ENCODE data around the gene PTPRQ. TPM values are rescaled to one million over a fixed set of nuclear protein-coding genes. Genes with fewer than 3 reads are reported as not detected.

PTPRQ gene
- total and polyA plus RNA-seq, 2 experiments from 2014 or later: 0.11 to 0.18 TPM

- Histone ChIP-seq H3K4me3 (peak overlapping the region; percentile 37), H3K79me2 (ENCODE audit: insufficient read depth) (no peaks in the 10 kb centered on the region), H4K20me1 (ENCODE audit: insufficient read depth) (no peaks in the 10 kb centered on the region), H3K4me1 (ENCODE audit: insufficient read depth) (peaks cover 22% of the 10 kb centered on the region), H3K27ac (peak overlapping the region; percentile 92), H3K9me2 (ENCODE audit: insufficient read depth) (no peaks in the 10 kb centered on the region), H3K9me3 (ENCODE audit: low read depth) (no peaks in the 10 kb centered on the region), H2AFZ (peak overlapping the region; percentile 54; the same call in 1 of the 2 replicates), H3K9ac (peak overlapping the region; percentile 71), H3K4me2 (ENCODE audit: unreplicated experiment) (peak overlapping the region; percentile 82), H3K27me3 (replicated peaks; ENCODE audit: insufficient read depth) (no peaks in the 10 kb centered on the region), H3K36me3 (ENCODE audit: low read depth) (no peaks in the 10 kb centered on the region), H3F3A (ENCODE audit: insufficient read depth) (peaks cover 19% of the 10 kb centered on the region)
- TF ChIP-seq EZH2phosphoT487 (IDR thresholded peaks at IDR 0.05; ENCODE audit: insufficient read depth, low read depth) (0 out of 2 replicates have a peak, but pooled peaks have one; percentile 67), EZH2 (IDR thresholded peaks at IDR 0.05; ENCODE audit: insufficient read depth, poor library complexity, severe bottlenecking) (no peak)
- in situ Hi-C loops (cut with MboI): no loop called here
- WGBS, 2 experiments (ENCODE audit: low coverage in 1 of 2, low lambda C conversion rate in 2 of 2, missing lambda C conversion rate in 2 of 2): 0 to 14% methylated on average over 1 of the region's 1 CpG
- DNase-seq: peak; percentile 86
These were observed 65.9 kb downstream of the PTPRQ start for GRCh38 chr12:80509781-80510556.

- H2AFZ ChIP-seq: no peak overlapping the region
- H3K4me2 ChIP-seq (ENCODE audit: unreplicated experiment): no peak overlapping the region
- H3K9me3 ChIP-seq (ENCODE audit: low read depth): no peaks in the 10 kb centered on the region
- TF ChIP-seq EZH2 (IDR thresholded peaks at IDR 0.05; ENCODE audit: insufficient read depth, poor library complexity, severe bottlenecking) (no peak), EZH2phosphoT487 (IDR thresholded peaks at IDR 0.05; ENCODE audit: insufficient read depth, low read depth) (no peak)
- H3K9me2 ChIP-seq (ENCODE audit: insufficient read depth): no peaks in the 10 kb centered on the region
- H3K36me3 ChIP-seq (ENCODE audit: low read depth): no peaks in the 10 kb centered on the region
- in situ Hi-C loops (cut with MboI): no loop called here
- H3K9ac ChIP-seq: no peak overlapping the region
- H4K20me1 ChIP-seq (ENCODE audit: insufficient read depth): no peaks in the 10 kb centered on the region
- DNase-seq: no peak
- H3K27me3 ChIP-seq (replicated peaks; ENCODE audit: insufficient read depth): no peaks in the 10 kb centered on the region
- no peak overlapping the region for H3K27ac ChIP-seq
- peaks cover 22% of the 10 kb centered on the region for H3K4me1 ChIP-seq (ENCODE audit: insufficient read depth)
- no peaks in the 10 kb centered on the region for H3K79me2 ChIP-seq (ENCODE audit: insufficient read depth)
- peaks cover 19% of the 10 kb centered on the region for H3F3A ChIP-seq (ENCODE audit: insufficient read depth)
- H3K4me3 ChIP-seq: no peak overlapping the region
- 82 to 85% methylated on average over 11 of the region's 11 CpGs for WGBS, 2 experiments (ENCODE audit: low coverage in 1 of 2, low lambda C conversion rate in 2 of 2, missing lambda C conversion rate in 2 of 2)
These were observed 68.7 kb downstream of the PTPRQ start for GRCh38 chr12:80512781-80513180.

- no peaks in the 10 kb centered on the region for H3K36me3 ChIP-seq (ENCODE audit: low read depth)
These were observed 69.2 kb downstream of the PTPRQ start for GRCh38 chr12:80513211-80513610.

GRCh38 chr12:80517655-80518054 lies 73.6 kb downstream of the PTPRQ start:
- H3F3A ChIP-seq (ENCODE audit: insufficient read depth): no peaks in the 10 kb centered on the region
- H3K4me1 ChIP-seq (ENCODE audit: insufficient read depth): no peaks in the 10 kb centered on the region
- H3K4me3 ChIP-seq: no peak overlapping the region
- in situ Hi-C loops (cut with MboI): no loop called here
- no peaks in the 10 kb centered on the region for H4K20me1 ChIP-seq (ENCODE audit: insufficient read depth)
- H3K9me3 ChIP-seq (ENCODE audit: low read depth): no peaks in the 10 kb centered on the region
- no peak overlapping the region for H3K9ac ChIP-seq
- no peaks in the 10 kb centered on the region for H3K79me2 ChIP-seq (ENCODE audit: insufficient read depth)
- no peaks in the 10 kb centered on the region for H3K36me3 ChIP-seq (ENCODE audit: low read depth)
- H3K27me3 ChIP-seq (replicated peaks; ENCODE audit: insufficient read depth): no peaks in the 10 kb centered on the region
- H3K27ac ChIP-seq: no peak overlapping the region
- no peaks in the 10 kb centered on the region for H3K9me2 ChIP-seq (ENCODE audit: insufficient read depth)
- WGBS, 2 experiments (ENCODE audit: low coverage in 1 of 2, low lambda C conversion rate in 2 of 2, missing lambda C conversion rate in 2 of 2): 86 to 94% methylated on average over 2 of the region's 2 CpGs
- no peak for DNase-seq
- no peak overlapping the region for H2AFZ ChIP-seq
- no peak overlapping the region for H3K4me2 ChIP-seq (ENCODE audit: unreplicated experiment)
- no peak for TF ChIP-seq EZH2 (IDR thresholded peaks at IDR 0.05; ENCODE audit: insufficient read depth, poor library complexity, severe bottlenecking)
- no peak for TF ChIP-seq EZH2phosphoT487 (IDR thresholded peaks at IDR 0.05; ENCODE audit: insufficient read depth, low read depth)

More at GRCh38 chr12:80513211-80513610, 69.2 kb downstream of the PTPRQ start:
- H3F3A ChIP-seq (ENCODE audit: insufficient read depth): peaks cover 19% of the 10 kb centered on the region
- H3K4me1 ChIP-seq (ENCODE audit: insufficient read depth): peaks cover 22% of the 10 kb centered on the region
- H4K20me1 ChIP-seq (ENCODE audit: insufficient read depth): no peaks in the 10 kb centered on the region
- H3K4me3 ChIP-seq: no peak overlapping the region
- no peak overlapping the region for H2AFZ ChIP-seq
- no peaks in the 10 kb centered on the region for H3K9me2 ChIP-seq (ENCODE audit: insufficient read depth)
- no peaks in the 10 kb centered on the region for H3K79me2 ChIP-seq (ENCODE audit: insufficient read depth)
- H3K27ac ChIP-seq: no peak overlapping the region
- 82 to 86% methylated on average over 16 to 18 of the region's 18 CpGs for WGBS, 2 experiments (ENCODE audit: low coverage in 1 of 2, low lambda C conversion rate in 2 of 2, missing lambda C conversion rate in 2 of 2)
- H3K9me3 ChIP-seq (ENCODE audit: low read depth): no peaks in the 10 kb centered on the region
- H3K9ac ChIP-seq: no peak overlapping the region
- in situ Hi-C loops (cut with MboI): no loop called here
- DNase-seq: no peak
- H3K4me2 ChIP-seq (ENCODE audit: unreplicated experiment): no peak overlapping the region
- TF ChIP-seq EZH2phosphoT487 (IDR thresholded peaks at IDR 0.05; ENCODE audit: insufficient read depth, low read depth) (no peak), EZH2 (IDR thresholded peaks at IDR 0.05; ENCODE audit: insufficient read depth, poor library complexity, severe bottlenecking) (no peak)
- no peaks in the 10 kb centered on the region for H3K27me3 ChIP-seq (replicated peaks; ENCODE audit: insufficient read depth)

Data from GM23248 (cell line).